ENCODE results near the gene SLC16A9. TPM values are rescaled to one million over a fixed set of nuclear protein-coding genes. Genes with fewer than 3 reads are reported as not detected.

Gene SLC16A9, protein sequence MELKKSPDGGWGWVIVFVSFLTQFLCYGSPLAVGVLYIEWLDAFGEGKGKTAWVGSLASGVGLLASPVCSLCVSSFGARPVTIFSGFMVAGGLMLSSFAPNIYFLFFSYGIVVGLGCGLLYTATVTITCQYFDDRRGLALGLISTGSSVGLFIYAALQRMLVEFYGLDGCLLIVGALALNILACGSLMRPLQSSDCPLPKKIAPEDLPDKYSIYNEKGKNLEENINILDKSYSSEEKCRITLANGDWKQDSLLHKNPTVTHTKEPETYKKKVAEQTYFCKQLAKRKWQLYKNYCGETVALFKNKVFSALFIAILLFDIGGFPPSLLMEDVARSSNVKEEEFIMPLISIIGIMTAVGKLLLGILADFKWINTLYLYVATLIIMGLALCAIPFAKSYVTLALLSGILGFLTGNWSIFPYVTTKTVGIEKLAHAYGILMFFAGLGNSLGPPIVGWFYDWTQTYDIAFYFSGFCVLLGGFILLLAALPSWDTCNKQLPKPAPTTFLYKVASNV
- total RNA-seq, result 0.91 and 1.7 TPM in 2 replicates

DNA sequence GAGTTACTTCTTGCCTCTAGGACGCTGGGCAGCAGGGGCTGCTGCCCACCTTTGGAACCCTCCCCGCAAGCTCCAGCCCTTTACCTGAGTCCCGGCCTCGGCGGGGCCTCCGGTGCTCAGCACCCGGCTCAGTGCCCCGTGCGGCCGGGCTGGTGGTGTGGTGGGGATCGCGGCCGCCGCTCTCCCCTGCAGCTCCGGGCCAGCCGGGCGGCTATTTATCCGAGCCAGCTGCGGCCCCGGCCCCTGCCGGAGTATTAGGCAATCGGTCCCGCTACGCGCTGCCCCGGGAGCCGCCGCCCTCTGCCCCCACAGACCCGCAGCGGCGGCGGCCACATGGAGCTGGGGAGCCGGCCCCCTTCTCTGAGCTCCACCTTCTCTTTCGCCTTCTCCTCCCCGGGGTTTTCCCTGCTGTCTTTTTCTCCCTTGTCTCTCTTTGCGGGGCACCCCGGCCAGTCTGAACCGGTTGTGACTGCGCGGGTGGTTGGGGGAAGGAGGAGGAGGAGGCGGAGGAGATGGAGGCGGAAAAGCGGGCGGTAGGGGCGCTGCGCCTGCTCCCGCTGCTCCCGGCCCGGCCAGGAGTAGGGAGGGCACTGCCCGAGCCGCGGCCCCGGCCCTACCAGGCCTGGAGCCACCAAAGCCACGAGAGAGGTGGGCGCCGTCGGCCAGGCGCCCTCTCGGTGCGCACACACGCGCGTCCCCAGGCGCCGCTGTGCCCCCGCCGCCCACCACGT lies at the start of gene SLC16A9:
SLC16A9 (minus strand) TSS at position 456 of the 731 bp plus-strand sequence. CDS start 25,559 bp downstream, outside the sequence.

DNA sequence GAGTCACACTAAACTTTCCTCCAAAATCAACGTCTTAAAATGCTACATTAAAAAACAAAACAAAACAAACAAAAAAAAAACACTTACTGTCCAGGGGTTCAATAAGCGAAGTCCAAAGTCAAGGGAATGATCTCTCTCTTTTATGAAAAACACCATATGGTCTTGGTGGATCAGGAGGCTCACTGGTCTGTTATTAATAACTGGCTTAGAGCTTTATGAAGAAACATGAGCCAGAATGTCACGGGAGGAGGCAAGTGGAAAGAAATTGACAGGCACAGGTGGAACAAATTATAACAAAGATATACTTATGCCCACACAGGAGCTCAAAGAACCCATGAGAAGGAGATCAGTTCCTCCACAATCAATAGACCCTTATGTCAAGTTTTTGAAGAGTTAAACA lies 43.6 kb upstream of the SLC16A9 start, which contains the start of gene MRLN:
MRLN (minus strand) TSS at position 189 of the 400 bp plus-strand sequence.

Other genes starting within 250 kb of the SLC16A9 start
- not detected in 2 replicates for gene MRLN, start 43.6 kb upstream of the SLC16A9 start, total RNA-seq
- gene CCDC6, start 196.7 kb upstream of the SLC16A9 start, total RNA-seq, result 32.6 and 36.7 TPM in 2 replicates